A204.1 (cell line): Measurements from ENCODE around the gene MRPL12.
"Not testable (repeated sequence)": the region's sequence is repeated elsewhere in the genome, so short reads cannot be mapped to it uniquely, and the experiment has no call there.

Source experiments
- FAIRE-seq: peaks from 2 replicates; lab custom pipeline; 2012; peaks lifted over from hg19 to GRCh38; lab: Jason Lieb, UNC

MRPL12 gene

GRCh38 chr17:81716674-81716996 lies 13.5 kb downstream of the MRPL12 start:
- no peak for FAIRE-seq

DNA sequence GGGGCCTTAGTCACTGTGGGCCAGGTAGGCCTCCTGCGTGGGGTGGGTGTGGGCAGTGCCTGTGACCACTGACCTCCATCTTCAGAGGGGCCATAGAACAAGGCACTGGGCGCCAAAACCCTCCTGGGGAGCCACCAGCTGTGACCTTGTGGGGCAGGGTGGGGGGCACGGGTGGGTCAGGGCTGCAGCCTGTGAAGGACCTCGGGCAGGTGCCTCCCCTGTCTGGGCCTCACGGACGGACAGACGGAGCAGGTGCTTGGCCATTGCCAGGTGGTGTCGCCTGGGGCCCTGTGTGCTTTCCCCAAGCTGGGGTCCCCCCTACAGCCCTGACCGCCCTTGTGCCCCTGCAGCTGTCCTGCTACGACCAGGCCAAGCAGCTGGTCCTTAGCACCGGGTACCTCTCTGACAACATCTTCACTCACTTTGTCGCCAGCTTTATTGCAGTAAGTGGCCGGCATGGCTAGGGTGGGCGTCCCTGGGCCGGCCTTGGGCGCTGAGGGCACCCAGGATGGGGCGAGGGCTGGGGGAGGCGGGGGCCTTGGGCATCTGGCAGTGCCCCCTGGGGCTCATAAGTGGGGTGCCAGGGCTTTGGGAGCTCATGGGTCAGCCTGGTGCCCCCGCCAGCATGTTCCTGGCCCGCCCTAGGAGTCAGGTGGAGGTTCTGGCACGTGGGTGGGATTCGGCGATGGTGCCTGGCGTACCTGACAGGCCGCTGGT lies 14.0 kb downstream of the MRPL12 start:
- no peak for FAIRE-seq

DNA sequence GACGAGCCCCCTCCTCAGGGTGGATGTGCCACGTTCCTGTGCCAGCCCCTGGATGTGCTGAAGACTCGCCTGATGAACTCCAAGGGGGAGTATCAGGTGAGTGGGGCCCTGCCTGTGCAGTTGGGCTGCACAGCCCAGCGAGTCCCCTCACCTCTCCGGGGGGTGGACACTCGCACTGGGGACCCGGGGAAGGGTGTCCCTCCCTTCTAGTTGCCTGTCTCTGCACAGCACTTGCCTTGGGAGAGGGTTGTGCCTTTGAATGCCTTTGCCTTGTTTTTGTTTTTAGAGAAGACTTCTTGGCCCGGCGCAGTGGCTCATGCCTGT lies 14.6 kb downstream of the MRPL12 start:
- FAIRE-seq: no peak

GRCh38 chr17:81719410-81720266 lies 16.5 kb downstream of the MRPL12 start:
- no peak for FAIRE-seq

DNA sequence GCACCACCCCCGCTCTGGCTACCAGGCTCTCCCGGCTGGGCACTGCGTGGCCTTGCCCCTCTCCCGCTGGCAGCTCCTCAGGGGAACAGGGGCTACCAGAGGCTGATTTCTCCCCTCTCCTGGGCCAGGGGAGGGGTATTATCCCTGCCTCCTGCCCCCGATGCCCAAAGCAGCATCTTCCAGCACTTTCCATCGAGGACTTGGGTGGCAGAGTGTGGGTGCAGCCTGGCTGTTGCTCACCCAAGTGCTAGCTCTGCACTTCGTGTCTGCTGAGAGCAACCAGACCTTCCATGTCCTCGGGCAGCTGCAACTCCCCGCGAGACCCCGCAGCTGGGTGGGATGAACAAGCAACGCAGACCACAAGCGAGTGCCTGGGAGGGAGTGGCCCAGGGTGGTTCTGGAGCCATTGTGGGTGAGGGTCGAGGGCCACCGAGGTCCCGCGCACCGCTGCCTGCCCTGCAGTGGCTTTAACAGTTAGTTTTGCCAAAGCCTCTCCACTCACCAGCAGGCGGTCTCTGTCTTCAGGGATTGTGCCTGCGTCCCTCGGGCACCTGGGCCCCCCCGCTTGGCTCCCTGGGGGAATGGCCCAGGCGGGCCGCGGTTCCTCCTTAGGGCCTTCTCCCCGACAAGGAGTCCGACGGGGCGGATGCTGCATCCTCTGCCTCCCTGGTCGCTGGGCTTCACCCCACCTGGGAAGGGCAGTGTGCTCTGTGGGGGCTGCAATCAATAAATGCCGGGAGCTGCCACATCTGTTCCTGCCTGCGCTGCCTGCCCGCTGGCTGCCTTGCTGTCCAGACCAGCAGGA lies 17.3 kb downstream of the MRPL12 start:
- FAIRE-seq: no peak

- no peak for FAIRE-seq
These were observed 19.3 kb downstream of the MRPL12 start for GRCh38 chr17:81722184-81723120.

DNA sequence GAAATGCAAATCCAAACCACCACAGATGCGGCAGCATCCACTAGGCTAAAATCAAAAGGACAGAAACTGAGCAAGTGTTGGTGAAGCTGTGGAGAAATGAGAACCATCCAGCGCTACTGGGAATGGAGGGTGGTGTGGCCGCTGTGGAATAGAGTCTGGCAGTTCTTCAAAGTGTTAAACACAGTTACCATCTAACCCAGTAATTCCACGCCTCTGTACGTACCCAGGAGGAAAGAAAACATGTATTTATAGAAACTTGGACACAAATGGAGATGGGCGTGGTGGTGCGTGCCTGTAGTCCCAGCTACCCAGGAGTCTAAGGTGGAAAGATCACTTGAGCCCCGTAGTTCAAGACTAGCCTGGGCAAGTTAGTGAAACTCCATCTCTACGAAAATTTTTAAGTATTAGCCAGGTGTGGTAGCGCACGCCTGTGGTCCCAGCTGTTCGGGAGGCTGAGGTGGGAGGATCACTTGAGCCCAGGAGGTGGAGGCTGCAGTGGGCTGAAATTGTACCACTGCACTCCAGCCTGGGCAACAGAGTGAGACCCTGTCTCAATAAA lies 20.6 kb downstream of the MRPL12 start:
- FAIRE-seq: no peak

DNA sequence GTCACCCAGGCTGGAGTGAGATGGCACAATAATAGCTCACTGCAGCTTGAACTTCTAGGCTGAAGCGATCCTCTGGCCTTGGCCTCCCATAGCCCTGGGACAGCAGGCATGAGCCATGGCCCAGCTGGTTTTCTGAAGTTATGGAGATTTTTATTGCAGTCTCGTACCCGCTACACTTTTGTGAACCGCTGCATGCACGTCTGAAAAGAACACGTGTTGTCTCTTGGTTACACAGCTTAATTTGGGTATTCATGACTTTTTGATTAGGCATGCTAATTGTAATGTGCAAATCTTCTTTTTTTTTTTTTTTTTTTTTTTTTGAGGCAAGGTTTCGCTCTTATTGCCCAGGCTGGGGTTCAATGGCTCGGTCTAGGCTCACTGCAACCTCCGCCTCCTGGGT lies 22.3 kb downstream of the MRPL12 start:
- no peak for FAIRE-seq

- no peak for FAIRE-seq
These were observed 22.8 kb downstream of the MRPL12 start for GRCh38 chr17:81726004-81726403.

- no peak for FAIRE-seq
These were observed 24.3 kb downstream of the MRPL12 start for GRCh38 chr17:81727324-81728031.

DNA sequence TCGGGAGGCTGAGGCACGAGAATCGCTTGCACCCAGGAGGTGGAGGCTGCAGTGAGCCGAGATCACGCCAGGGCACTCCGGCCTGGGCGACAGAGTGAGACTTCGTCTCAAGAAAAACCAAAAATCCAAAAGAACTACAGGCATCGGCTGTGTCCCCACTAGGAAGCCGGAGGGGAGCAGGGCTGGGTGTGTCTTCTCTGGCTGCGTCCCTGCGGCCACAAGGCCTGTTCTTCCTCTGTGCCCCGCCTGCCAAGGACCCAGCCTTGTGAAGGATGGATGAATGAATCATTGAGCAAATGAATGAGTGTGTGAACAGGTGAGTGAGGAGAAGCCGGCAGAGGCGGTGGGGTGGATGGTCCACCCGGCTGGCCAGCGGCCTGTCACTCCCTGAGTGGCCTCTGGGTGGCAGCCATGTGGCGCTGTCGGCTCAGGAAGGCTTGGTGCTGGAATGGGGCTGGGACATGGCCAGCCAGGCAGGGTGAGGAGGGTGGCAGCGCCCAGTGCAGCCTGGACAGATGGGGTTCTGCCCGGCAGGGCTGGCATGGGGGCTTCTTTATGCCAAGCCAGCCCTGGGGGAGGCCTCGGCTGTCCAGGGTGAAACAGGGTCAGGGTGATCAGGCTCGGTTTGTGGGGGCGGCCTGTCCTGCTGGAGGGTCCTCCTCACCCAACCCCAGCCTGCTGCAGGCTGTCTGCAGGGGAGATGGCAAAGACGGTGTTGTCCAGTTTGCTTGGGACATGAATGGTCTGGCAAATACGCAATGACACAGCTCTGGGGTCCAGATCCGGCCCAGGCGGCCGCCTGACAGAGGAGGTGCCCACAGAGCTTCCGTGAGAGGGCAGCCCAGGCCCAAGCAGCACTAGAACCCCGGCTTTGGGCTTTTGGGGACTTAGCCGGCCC lies 30.6 kb downstream of the MRPL12 start:
- FAIRE-seq: no peak

DNA sequence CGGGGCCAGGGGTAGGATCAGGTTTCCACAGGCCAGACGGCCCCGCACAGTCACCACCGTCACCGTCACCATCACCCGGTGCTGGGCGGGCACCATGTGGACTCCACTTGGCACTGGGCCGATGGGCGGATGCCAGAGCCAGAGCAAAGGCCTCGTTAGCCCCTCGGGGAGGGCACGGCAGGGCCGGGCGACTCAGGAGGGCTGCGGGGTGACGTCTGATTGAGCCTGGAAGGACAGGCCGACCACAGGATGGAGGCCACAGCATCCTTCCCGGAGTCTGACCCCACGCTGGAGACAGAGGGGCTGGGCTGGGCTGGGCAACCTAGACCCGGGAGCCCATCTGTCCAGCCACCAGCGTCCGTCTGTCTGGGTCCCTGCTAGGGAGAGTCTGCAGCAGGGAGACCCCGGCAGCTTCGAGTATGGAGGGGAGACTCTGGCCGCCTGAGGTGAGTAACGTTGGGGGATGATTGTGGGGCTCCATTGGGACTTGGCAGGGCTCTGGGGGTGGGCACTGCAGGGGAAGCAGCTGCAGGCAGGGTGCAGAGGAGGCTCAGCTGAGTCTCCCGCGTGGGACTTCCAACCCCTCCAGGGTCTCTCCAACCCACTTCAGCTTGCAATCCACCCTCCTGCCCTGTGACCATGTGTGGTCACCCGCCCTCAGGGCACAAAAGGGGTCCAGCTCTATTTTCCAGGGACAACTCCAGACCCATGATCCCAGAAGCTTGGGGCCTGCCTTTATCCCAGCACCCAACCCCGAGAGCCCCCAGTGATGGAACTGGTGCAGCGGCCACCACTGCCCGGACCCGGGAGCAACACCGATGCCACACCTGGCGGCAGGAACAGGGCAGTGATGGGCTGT lies 31.5 kb downstream of the MRPL12 start:
- no peak for FAIRE-seq

- FAIRE-seq: no peak
These were observed 32.3 kb downstream of the MRPL12 start for GRCh38 chr17:81735264-81736102.

DNA sequence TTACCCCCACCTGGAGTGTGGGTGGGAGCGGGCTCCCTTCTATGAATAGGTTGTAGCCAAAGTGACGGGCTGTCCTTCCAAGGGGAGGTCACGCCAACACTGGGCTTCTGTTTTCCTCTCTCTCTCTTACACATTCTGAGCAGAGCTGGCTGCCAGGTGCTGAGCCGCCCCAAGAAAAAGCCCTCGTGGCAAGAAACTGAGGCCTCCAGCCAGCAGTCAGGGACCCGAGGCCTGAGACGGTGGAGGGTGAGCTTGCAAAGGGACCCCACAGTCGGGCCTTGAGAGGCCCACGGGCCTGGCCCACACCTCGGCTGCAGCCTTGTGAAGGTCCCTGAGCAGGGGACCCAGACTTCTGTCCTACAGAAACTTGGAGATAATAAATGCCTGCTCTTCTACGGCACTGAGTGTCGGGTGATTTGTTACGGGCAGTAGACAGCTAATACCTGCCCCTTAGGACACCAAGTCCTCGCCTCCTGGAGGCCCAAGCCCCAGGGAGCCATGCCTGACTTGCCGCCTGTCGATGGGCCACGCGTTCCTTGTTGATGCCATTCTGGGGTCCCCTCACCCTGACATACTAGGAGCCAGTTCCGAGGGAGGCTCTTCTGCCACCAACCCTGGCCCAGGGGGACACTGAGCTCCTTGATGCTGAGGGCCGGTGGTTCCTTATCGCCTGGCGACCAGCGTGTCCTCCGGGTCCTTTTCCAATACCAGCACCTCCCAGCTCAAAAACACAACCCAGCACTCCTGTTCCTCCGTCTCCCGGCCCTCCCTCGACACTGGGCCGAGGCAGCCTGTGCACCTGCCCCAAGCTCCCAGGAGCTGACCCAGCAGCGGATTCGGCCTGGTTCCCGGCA lies 35.0 kb downstream of the MRPL12 start:
- no peak for FAIRE-seq

DNA sequence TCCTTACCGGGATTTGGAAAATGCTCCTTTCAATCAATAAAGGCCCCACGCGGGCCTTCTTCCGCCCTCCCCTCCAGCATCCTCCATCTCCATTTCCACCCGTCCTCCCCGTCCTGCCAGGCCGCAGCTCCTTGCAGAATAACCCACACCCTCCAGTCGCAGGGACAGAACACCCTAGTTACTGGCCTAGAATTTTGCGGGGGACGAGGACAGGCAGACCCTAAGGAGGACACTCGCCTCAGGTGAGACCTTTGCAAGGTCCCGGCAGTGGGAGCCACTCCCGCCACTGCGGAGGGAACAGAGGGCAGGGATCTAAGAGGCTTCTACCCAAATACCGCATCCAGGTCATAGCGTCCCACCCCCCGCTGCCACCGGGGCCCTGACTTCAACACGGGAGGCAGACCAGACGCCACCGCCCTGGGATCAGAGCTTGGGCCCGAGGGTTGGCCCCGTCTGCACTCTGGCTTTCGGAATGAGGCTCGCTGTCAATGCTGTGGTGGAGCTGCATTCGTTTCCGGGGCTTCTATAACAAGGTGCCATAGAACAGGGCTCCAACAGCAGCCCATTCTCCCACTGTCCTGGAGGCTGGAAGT lies 35.7 kb downstream of the MRPL12 start:
- no peak for FAIRE-seq

DNA sequence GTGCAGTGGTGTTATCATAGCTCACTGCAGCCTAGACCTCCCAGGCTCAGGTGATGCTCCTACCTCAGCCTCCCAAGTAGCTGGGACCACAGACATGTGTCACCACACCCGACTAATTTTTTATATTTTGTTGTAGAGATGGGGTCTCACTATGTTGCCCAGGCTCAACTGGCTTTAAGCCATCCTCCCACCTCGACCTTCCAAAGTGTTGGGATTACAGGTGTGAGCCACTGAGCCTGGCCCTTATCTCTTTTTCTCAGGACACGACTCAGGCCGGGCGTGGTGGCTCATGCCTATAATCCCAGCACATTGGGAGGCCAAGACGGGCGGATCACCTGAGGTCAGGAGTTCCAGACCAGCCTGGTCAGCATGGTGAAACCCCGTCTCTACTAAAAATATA lies 36.4 kb downstream of the MRPL12 start:
- FAIRE-seq: not testable (repeated sequence)
